Motor neuron (in vitro differentiated cells): ENCODE measurements around the gene C19orf12. TPM values are rescaled to one million over a fixed set of nuclear protein-coding genes. Genes with fewer than 3 reads are reported as not detected.
"Not testable (repeated sequence)": the region's sequence is repeated elsewhere in the genome, so short reads cannot be mapped to it uniquely, and the experiment has no call there.

Experiments used
- ATAC-seq, 8 experiments: fragments of 200-7000 bp; cut with Tn5 transposase; replicated peaks in 6 of 8; 2 replicates each; pipeline ENCODE4 v1.8.0; 2021; ENCODE audit warnings: mild to moderate bottlenecking in 8 of 8, moderate library complexity in 8 of 8
- H3K27ac ChIP-seq, 2 donors: fragments of 250-450 bp; sonication (Bioruptor Pico); 2 replicates each; pipeline ENCODE4 v1.9.0; 2021; ENCODE audit warnings: antibody characterized with exemption in 2 of 2, mild to moderate bottlenecking in 2 of 2, moderate library complexity in 1 of 2
- H3K4me1 ChIP-seq, 2 donors: fragments of 250-450 bp; sonication (Bioruptor Pico); replicated peaks in 1 of 2; 2 replicates each; pipeline ENCODE4 v1.6.1; 2021; ENCODE audit warnings: antibody characterized with exemption in 2 of 2, mild to moderate bottlenecking in 2 of 2, moderate library complexity in 1 of 2
- H3K4me3 ChIP-seq, 5 donors: fragments of 250-450 bp; sonication (Bioruptor Pico); 2 replicates each; pipeline ENCODE4 v1.9.0; 2021; ENCODE audit warnings: antibody characterized with exemption in 5 of 5, mild to moderate bottlenecking in 5 of 5, moderate library complexity in 4 of 5
- WGBS, 10 experiments: fragments of 450-650 bp; shearing (Covaris generic); methylation state at CpG; one replicate each; pipeline ENCODE4 v1.0.0; 2022; 5-methylcytosine and 5-hydroxymethylcytosine counted together
- in situ Hi-C, 9 experiments: fragments of 400-800 bp; cut with MboI; loops; one replicate each; pipeline ENCODE4 v1.15.0; 2021; ENCODE audit warnings: low sequenced_read_pairs in 9 of 9, low pct_unique_long_range_greater_than_20kb in 2 of 9; ENCODE audit not compliant: unreplicated experiment in 9 of 9
- total RNA-seq, 8 experiments: library from RNA; unstranded; fragments of 300-600 nt; gene quantifications; 2 replicates each; pipeline versions ENCODE4 v1.2.3 to v1.2.4, GENCODE V29; 2022

C19orf12 gene
- total RNA-seq, 8 experiments from 2014 or later, result 11.1 to 29.3 (median 16.6) TPM

DNA sequence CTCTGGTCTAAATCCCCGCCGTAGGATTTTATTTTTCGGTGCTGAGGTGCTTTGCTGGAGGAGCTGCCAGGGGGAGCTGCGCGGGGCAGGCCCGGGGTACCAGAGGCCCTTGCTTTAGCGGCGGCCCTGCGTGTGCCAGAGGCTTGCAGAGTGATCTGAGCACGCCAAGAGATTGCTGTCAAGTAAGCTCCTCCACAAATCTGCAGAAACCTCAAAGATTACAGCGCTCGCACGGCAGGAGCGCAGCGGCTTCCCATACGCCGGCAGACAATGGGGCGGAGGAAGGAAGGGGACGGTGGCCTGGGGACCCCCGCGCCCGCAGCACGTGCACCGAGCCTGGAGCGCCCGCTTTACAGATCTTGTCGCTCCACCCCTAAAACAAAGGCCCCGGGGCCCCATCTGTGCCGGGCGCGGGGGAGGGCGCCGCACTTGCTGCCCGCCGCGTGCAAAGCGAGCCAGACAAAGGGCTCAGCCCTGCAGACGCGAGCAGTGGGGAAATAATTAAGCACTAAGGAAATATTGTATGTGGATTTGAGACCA, 9.1 kb upstream of the C19orf12 start:
- Histone ChIP-seq H3K27ac (peak overlapping the region; percentile 8 to 50), H3K4me3 (peak overlapping the region in 2 of 5 donors; percentile 2 to 20), H3K4me1 (peaks cover 12 to 15% of the 10 kb centered on the region in 2 donors)
- 13 to 19% methylated on average over 4 to 11 of the region's 39 CpGs; no CpG with 5 or more reads in 8 of the 10 experiments for WGBS, 10 experiments
- in situ Hi-C loops, result no loop called here
- ATAC-seq, result peak; percentile 69 to 89 (median 80)

DNA sequence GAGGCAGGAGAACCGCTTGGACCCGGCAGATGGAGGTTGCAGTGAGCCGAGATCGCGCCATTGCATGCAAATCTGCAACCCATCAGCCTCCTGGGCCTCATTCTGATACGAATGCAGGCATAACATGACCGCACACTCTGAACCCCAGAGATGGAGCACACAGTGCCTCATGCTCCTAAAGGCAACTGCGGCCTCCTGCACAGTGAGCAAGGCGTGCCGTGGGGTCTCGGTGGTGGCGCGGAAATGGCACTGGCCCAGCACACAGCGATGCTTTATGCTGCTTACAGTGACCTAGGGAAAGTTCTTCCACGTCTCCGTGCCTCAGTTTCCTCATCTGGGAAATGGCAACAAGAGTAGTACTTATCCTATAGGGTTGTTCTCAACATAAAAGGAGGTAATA, 2.0 kb upstream of the C19orf12 start:
- WGBS, 10 experiments, result 60 to 100% (median 78%) methylated on average over 1 to 8 of the region's 16 CpGs; no CpG with 5 or more reads in 4 of the 10 experiments
- in situ Hi-C loops, result no loop called here
- ATAC-seq, result no peak
- Histone ChIP-seq H3K4me3 (no peak overlapping the region), H3K27ac (no peak overlapping the region), H3K4me1 (peaks cover 12 to 19% of the 10 kb centered on the region in 2 donors)

DNA sequence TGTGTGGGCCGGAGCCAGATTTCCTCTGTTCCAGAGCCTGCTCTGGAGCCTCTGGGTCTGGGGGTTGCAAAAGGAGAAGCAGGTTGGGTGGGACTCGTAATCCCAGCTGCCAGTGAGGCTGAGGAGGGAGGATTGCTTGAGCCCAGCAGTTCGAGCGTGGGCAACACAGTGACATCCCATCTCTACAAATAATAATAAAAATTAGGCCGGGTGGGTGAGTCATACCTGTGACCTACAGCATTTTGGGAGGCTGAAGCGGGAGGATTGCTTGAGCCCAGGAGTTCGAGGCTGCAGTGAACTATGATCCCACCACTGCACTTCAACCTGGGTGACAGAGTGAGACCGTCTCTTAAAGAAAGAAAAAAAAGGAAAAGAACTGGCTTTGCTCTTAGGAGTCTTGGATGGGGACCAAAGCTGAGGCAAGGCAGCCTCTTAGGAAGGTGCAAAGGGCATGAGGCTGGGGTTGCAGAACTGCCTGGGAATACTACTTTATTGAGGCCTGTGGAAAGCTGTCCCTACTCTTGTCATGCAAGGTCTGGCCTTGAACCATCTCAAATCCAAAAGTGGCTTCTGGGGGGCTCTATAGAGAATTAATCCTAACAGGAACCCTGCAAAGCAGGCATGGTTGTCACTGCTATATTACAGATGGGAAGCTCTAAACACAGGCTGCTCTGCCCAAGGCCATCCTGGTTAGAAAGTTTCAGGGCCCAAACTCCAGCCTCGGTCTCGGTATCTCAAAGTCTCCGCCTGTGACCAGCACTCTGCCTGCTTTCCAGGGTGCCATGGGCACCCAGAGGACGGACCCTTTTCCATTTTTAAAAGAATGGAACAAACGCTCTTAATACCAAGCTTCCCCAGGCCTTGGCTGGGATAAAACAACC, 880 bp upstream of the C19orf12 start:
- in situ Hi-C loops, result no loop called here
- Histone ChIP-seq H3K4me1 (peaks cover 12 to 19% of the 10 kb centered on the region in 2 donors), H3K27ac (peak overlapping the region; percentile 86 to 92), H3K4me3 (peak overlapping the region; percentile 68 to 90 (median 76))
- ATAC-seq, result peak in 2 of 8 experiments; percentile 8 to 11
- WGBS, 10 experiments, result 9 to 67% (median 48%) methylated on average over 1 to 11 of the region's 13 CpGs; no CpG with 5 or more reads in 2 of the 10 experiments

DNA sequence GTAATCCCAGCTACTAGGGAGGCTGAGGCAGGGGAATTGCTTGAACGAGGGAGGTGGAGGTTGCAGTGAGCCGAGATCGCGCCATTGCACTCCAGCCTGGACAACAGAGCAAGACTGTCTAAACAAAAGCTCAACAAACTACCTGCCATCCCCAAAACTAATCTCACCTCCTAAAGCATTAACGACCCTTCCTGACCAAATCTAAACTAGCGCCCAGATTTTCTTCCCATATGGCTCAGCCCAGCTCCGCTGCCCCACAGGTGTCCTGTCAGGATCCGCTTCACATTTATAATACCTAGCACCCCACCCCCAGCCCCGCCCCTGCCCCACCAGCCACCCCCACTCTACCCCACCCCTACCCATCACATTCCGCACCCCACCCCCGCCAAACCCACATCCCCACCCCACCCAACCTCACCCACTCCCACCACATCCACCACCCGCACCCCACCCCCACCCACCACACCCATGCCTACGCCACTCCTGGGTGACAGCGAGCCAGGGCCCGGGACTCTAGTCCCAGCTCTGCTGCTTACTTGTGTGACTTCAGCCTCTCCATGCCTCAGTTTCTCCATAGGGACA, 599 bp downstream of the C19orf12 start:
- peak overlapping the region; percentile 68 to 90 (median 76) for H3K4me3 ChIP-seq
- in situ Hi-C loops, result no loop called here
- WGBS, 10 experiments, result 0 to 100% (median 75%) methylated on average over 1 to 5 of the region's 15 CpGs; no CpG with 5 or more reads in 6 of the 10 experiments
- peak overlapping the region; percentile 86 to 92 for H3K27ac ChIP-seq
- H3K4me1 ChIP-seq, result peaks cover 12 to 19% of the 10 kb centered on the region in 2 donors
- peak in 2 of 8 experiments; percentile 7 to 11 for ATAC-seq

DNA sequence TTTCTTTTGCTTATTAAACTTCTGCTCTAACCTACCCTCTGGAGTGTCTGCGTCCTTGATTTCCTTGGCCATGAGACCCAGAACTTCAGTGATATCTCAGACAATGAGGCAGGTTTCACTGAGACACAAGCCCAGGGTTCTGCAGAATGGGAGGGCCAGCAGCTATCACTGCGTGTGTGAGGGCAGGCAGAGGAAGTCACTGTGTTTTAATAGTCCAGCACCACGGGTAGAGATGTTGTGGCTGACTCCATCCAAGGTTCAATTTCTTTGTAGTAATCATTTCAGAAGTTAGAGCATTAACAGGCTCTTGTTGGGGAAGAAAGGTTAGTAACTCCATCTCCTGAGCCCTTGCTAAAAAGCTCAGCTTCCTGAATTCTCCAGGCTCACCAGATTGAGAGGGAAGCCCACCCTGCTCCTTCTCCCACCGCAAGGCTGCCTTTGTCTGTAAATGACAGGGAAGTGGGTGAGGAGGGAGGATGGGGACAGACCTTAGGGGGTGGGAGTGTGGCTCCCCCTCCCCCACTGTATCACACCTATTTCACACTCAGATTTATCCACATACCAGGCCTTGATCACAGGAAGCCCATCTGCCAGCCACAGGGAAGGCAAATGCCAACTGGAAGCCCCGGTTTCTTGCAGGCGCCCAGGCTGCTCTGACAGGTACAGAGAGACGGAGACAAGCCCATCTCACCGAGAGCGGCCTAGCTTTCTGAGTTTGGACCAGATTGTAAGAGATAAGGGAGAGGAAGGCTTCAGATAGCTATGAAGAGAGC, 2.1 kb downstream of the C19orf12 start:
- Histone ChIP-seq H3K4me1 (peaks cover 12 to 26% of the 10 kb centered on the region in 2 donors), H3K27ac (no peak overlapping the region), H3K4me3 (no peak overlapping the region)
- in situ Hi-C loops, result no loop called here
- ATAC-seq, result no peak
- WGBS, 10 experiments, result 56 to 88% (median 80%) methylated on average over 1 to 8 of the region's 9 CpGs; no CpG with 5 or more reads in 4 of the 10 experiments

DNA sequence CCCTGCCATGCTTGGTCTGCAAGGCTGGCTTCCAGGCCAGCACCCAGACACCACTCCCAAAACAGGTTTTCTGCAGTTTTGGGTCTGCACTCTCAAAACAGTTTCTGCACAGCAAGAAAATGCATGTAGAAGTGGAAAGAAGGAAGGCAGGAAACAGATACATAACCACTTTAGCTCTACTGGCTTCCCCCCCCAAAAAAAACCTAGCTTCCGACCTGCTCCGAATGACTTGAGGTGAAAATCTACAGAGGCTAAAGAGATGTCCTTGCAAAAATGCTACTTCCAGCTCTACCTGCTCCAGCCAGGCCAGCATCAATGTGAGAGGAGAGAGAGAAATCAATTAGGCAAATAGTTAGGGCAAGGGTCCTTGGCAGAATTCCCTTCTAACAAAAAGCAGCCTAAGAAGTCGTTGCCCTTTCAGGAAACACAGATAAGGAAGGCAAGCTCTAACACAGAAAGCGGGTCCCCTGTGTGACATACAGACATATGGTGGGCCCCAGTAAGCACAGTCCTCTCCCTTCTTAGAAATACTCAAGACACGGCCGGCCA, 3.4 kb downstream of the C19orf12 start:
- in situ Hi-C loops, result no loop called here
- no peak overlapping the region for H3K4me3 ChIP-seq
- peaks cover 12 to 26% of the 10 kb centered on the region in 2 donors for H3K4me1 ChIP-seq
- ATAC-seq, result no peak
- H3K27ac ChIP-seq, result no peak overlapping the region
- WGBS, 10 experiments, result 72 to 100% (median 87%) methylated on average over 2 to 5 of the region's 6 CpGs; no CpG with 5 or more reads in 3 of the 10 experiments

DNA sequence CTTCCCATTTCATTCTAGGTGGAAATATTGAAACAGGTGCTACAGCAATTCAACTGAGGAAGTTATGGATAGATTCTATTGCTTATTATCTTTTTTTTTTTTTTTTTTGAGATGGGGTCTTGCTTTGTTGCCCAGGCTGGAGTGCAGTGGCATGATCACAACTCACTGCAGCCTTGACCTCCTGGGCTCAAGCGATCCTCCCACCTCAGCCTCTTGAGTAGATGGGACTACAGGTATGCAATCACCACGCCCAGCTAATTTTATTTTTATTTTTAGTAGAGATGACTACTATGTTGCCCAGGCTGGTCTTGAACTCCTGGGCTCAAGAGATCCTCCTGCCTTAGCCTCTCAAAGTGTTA, 5.6 kb downstream of the C19orf12 start:
- WGBS, 10 experiments, result 83 to 100% (median 94%) methylated on average over 1 to 2 of the region's 2 CpGs; no CpG with 5 or more reads in 7 of the 10 experiments
- ATAC-seq, H3K4me3 ChIP-seq, in situ Hi-C loops, H3K27ac ChIP-seq: not testable (repeated sequence)
- H3K4me1 ChIP-seq, result peaks cover 6 to 20% of the 10 kb centered on the region in 2 donors

DNA sequence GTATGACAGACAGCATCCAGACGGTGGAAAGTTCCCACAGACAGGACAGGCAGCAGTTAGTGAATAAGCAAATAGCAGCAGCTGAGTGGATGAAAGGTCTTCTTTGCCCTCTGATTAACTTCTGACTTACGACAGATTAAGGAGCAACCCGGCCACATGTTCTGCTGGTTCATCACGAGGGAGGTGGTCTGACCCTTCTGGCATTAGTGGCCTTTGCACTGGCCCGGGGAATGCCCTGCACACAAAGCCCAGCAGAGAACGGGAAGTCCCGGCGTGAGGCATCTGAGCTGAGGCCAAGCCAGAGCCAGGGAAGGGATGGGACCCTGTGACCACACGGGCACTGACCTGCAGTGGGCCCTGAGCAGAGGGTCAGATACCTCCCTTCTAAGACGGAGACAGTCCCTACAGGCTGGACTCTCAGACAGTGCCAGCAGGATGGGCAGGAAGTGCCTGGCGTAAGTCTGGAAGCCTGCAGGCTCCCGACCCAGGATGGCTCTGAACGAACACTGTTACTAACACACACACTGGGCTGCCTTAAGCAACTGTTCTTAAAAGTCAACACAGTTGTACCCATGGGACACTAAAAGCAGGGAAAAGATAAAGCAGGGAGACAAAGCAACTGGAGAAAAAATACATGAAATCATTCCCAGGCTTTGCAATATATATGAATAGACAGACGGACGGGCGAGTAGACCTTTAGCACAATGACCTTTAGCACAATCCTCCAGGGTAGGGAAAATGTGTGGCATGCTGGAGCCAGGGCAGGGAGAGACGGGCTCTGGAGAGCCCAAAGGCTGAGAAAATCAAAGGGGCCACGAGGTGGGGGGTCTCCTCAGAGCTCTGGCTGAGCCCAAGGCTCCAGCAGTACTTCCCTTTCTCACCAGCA, 6.3 kb downstream of the C19orf12 start:
- WGBS, 10 experiments, result 52 to 100% (median 80%) methylated on average over 2 to 8 of the region's 18 CpGs; no CpG with 5 or more reads in 1 of the 10 experiments
- Histone ChIP-seq H3K27ac (no peak overlapping the region), H3K4me1 (peaks cover 0 to 13% of the 10 kb centered on the region in 2 donors), H3K4me3 (no peak overlapping the region)
- ATAC-seq, result no peak
- in situ Hi-C loops, result no loop called here

DNA sequence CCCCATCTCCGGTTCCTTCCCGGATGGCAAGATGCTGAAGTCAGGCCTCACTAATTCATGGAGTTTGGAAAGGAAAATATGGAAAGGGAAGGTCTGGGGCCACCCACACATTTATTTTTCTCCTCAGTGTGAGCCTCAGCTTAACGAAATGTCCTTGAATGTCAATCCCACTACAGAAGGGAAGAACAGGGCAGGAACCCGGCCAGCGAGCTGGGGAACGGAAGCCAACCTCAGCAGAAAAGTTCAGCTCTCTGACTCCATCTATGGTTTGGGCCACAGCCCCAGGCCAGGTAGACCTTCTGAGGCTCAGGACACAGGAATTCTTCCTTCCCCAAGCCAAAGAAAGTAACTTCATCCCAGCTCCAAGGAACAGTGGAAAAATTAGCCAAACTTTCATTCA, 8.4 kb downstream of the C19orf12 start:
- ATAC-seq, result no peak
- Histone ChIP-seq H3K27ac (no peak overlapping the region), H3K4me1 (peaks cover 0 to 7% of the 10 kb centered on the region in 2 donors), H3K4me3 (no peak overlapping the region)
- WGBS, 10 experiments, result 86 to 100% (median 95%) methylated on average over 1 to 6 of the region's 6 CpGs; no CpG with 5 or more reads in 6 of the 10 experiments
- in situ Hi-C loops, result no loop called here

DNA sequence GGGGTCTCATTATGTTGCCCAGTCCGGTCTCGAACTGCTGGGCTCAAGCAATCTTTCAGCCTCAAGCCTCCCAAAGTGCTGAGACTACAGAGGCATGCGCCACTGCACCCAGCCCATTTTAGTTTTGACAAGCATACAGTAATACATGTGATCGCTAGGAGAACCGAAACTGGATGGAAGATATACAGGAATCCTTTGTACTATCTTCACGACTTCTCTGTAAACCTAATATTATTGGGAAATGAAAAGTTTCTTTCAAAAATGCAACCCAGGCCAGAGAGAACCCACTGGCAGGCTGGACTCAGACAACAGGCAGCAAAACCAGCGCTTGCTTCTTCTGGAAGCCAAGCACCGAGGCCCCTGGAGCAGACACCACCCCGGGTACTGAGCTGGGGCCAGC, 9.4 kb downstream of the C19orf12 start:
- no peak overlapping the region for H3K4me3 ChIP-seq
- peaks cover 0 to 8% of the 10 kb centered on the region in 2 donors for H3K4me1 ChIP-seq
- in situ Hi-C loops, result no loop called here
- 77 to 100% (median 89%) methylated on average over 2 to 8 of the region's 9 CpGs; no CpG with 5 or more reads in 1 of the 10 experiments for WGBS, 10 experiments
- ATAC-seq, result no peak
- H3K27ac ChIP-seq, result no peak overlapping the region

DNA sequence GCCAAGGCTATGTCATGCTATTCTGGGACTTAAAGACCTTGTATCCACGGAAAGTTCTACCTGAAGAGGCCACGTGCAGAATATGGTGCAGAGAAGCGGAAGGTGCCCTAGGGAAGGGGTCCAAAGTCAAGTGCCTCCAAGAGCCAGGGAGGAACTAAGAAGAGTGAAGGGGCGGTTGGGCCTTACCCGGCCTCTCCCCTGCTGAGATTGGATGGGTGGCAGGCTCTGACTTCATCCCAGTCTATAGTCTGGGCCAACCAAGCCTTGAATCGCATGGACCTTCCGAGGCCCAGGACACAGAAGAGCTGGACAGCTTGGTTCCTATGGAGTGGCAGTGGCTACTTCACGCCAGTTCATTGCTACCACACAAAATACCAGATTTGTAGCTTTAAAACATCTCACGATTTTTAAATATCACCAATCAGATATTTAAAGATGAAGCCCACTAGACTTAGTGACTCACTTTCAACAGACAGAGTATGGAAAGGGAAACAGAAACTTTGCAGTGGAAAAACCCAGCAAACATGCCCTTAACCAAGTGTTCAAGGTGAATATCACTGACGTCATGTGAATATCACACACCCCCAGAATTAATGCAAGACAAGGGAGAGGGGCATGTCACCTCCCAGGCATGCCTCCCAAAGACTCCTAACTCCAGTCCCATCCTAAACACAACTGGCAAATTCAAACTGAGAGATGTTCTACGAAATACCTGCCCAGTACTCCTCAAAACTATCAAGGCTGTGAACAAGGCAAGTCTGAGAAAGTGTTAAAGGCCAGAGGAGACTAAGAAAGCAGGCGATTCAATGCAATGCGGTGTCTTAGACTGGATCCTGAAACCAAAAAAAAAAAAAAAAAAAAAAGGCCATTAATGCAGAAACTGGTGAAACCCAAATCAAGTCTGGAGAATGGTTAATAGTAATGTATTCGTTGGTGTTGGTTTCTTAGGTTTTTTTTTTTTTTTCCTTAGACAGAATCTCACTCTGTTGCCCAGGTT, 10.2 kb downstream of the C19orf12 start:
- Histone ChIP-seq H3K4me1 (peaks cover 6 to 17% of the 10 kb centered on the region in 2 donors), H3K4me3 (no peak overlapping the region), H3K27ac (no peak overlapping the region)
- in situ Hi-C loops, result no loop called here
- WGBS, 10 experiments, result 61 to 97% (median 86%) methylated on average over 2 to 11 of the region's 14 CpGs; no CpG with 5 or more reads in 1 of the 10 experiments
- no peak for ATAC-seq
